Stimulated activated effector memory CD8-positive, alpha-beta T cell treated with anti-CD3 and anti-CD28 coated beads, Interleukin-12 subunit alpha, Interleukin-12 subunit beta, amount 100 ng/mL, for 72 hours (primary cell): ENCODE data around the gene ACBD7.

Experiments
- ATAC-seq: fragments of 150-1000 bp; cut with Tn5 transposase; 2 replicates; pipeline ENCODE4 v1.10.0; 2021
- DNase-seq, 2 donors: peaks; one replicate each; pipeline ENCODE4 v3.0.0; 2021 to 2022; ENCODE audit warnings: low spot score in 2 of 2
- H3K27ac Mint-ChIP-seq: one replicate; pipeline ENCODE4 v1.8.0; 2022; ENCODE audit warnings: mild to moderate bottlenecking, mixed read lengths
- H3K36me3 Mint-ChIP-seq: one replicate; pipeline ENCODE4 v1.8.0; 2022; ENCODE audit warnings: mild to moderate bottlenecking, mixed read lengths
- H3K4me1 Mint-ChIP-seq: one replicate; pipeline ENCODE4 v1.8.0; 2022; ENCODE audit warnings: mixed read lengths
- H3K4me3 Mint-ChIP-seq: one replicate; pipeline ENCODE4 v1.8.0; 2022; ENCODE audit warnings: mild to moderate bottlenecking, mixed read lengths
- H3K9me3 Mint-ChIP-seq: one replicate; pipeline ENCODE4 v1.8.0; 2022; ENCODE audit warnings: mixed read lengths

ACBD7 gene

GRCh38 chr10:15059914-15060313, 28.7 kb downstream of the ACBD7 start:
- Mint-ChIP-seq H3K36me3 (no peaks in the 10 kb centered on the region), H3K4me3 (no peak overlapping the region), H3K4me1 (no peaks in the 10 kb centered on the region), H3K27ac (no peak overlapping the region), H3K9me3 (peaks cover 8% of the 10 kb centered on the region)
- DNase-seq (no peak), ATAC-seq (no peak)

- H3K36me3 Mint-ChIP-seq: no peaks in the 10 kb centered on the region
- no peak overlapping the region for H3K27ac Mint-ChIP-seq
- ATAC-seq: no peak
- H3K9me3 Mint-ChIP-seq: peaks cover 8% of the 10 kb centered on the region
- H3K4me3 Mint-ChIP-seq: no peak overlapping the region
- H3K4me1 Mint-ChIP-seq: no peaks in the 10 kb centered on the region
- DNase-seq: no peak
Measured at GRCh38 chr10:15058689-15059088, 29.9 kb downstream of the ACBD7 start.

GRCh38 chr10:15053061-15053460, 35.5 kb downstream of the ACBD7 start:
- ATAC-seq: no peak

GRCh38 chr10:15052121-15052520, 36.5 kb downstream of the ACBD7 start:
- Mint-ChIP-seq H3K4me3 (no peak overlapping the region), H3K9me3 (no peaks in the 10 kb centered on the region), H3K36me3 (no peaks in the 10 kb centered on the region), H3K27ac (no peak overlapping the region), H3K4me1 (no peaks in the 10 kb centered on the region)
- ATAC-seq (no peak), DNase-seq (no peak)

More at GRCh38 chr10:15053061-15053460, 35.5 kb downstream of the ACBD7 start:
- Mint-ChIP-seq H3K36me3 (no peaks in the 10 kb centered on the region), H3K27ac (no peak overlapping the region), H3K4me1 (no peaks in the 10 kb centered on the region), H3K9me3 (no peaks in the 10 kb centered on the region), H3K4me3 (no peak overlapping the region)
- DNase-seq: no peak

- no peaks in the 10 kb centered on the region for H3K36me3 Mint-ChIP-seq
- DNase-seq: no peak
- no peak for ATAC-seq
- H3K27ac Mint-ChIP-seq: no peak overlapping the region
- H3K9me3 Mint-ChIP-seq: no peaks in the 10 kb centered on the region
- no peak overlapping the region for H3K4me3 Mint-ChIP-seq
- no peaks in the 10 kb centered on the region for H3K4me1 Mint-ChIP-seq
Measured at GRCh38 chr10:15049533-15049932, 39.0 kb downstream of the ACBD7 start.

GRCh38 chr10:15046626-15047025, 42.0 kb downstream of the ACBD7 start:
- Mint-ChIP-seq H3K9me3 (peaks cover 3% of the 10 kb centered on the region), H3K4me3 (no peak overlapping the region), H3K36me3 (no peaks in the 10 kb centered on the region), H3K27ac (no peak overlapping the region), H3K4me1 (peaks cover 6% of the 10 kb centered on the region)
- DNase-seq (no peak), ATAC-seq (no peak)

GRCh38 chr10:15045380-15045779, 43.2 kb downstream of the ACBD7 start:
- peaks cover 6% of the 10 kb centered on the region for H3K4me1 Mint-ChIP-seq
- no peaks in the 10 kb centered on the region for H3K36me3 Mint-ChIP-seq
- DNase-seq: no peak
- ATAC-seq: no peak
- no peak overlapping the region for H3K27ac Mint-ChIP-seq
- peaks cover 3% of the 10 kb centered on the region for H3K9me3 Mint-ChIP-seq
- no peak overlapping the region for H3K4me3 Mint-ChIP-seq

- Mint-ChIP-seq H3K9me3 (peaks cover 3% of the 10 kb centered on the region), H3K36me3 (no peaks in the 10 kb centered on the region), H3K4me1 (peaks cover 6% of the 10 kb centered on the region), H3K4me3 (no peak within 1 kb of the TSS), H3K27ac (no peak within 1 kb of the TSS)
- no peak for DNase-seq
- ATAC-seq: no peak
Measured at GRCh38 chr10:15043674-15044073, 44.9 kb downstream of the ACBD7 start, which contains the start of gene OLAH. OLAH (plus strand) TSS chr10:15043943; CDS start chr10:15047289, 3,346 bp downstream.

- no peaks in the 10 kb centered on the region for H3K9me3 Mint-ChIP-seq
Measured at GRCh38 chr10:15038416-15038815, 50.2 kb downstream of the ACBD7 start.

GRCh38 chr10:15037691-15038090, 50.9 kb downstream of the ACBD7 start:
- Mint-ChIP-seq H3K4me3 (no peak overlapping the region), H3K4me1 (no peaks in the 10 kb centered on the region), H3K36me3 (no peaks in the 10 kb centered on the region), H3K27ac (no peak overlapping the region), H3K9me3 (no peaks in the 10 kb centered on the region)
- no peak for ATAC-seq
- DNase-seq: no peak

More at GRCh38 chr10:15038416-15038815, 50.2 kb downstream of the ACBD7 start:
- Mint-ChIP-seq H3K27ac (no peak overlapping the region), H3K36me3 (no peaks in the 10 kb centered on the region), H3K4me1 (peaks cover under 1% of the 10 kb centered on the region), H3K4me3 (no peak overlapping the region)
- ATAC-seq (no peak), DNase-seq (no peak)

GRCh38 chr10:15035385-15036301, 52.9 kb downstream of the ACBD7 start:
- Mint-ChIP-seq H3K9me3 (no peaks in the 10 kb centered on the region), H3K4me3 (no peak overlapping the region), H3K27ac (no peak overlapping the region), H3K4me1 (no peaks in the 10 kb centered on the region), H3K36me3 (no peaks in the 10 kb centered on the region)
- ATAC-seq (peak; percentile 40), DNase-seq (no peak)

GRCh38 chr10:15027741-15028140, 60.8 kb downstream of the ACBD7 start:
- no peak for ATAC-seq
- Mint-ChIP-seq H3K9me3 (no peaks in the 10 kb centered on the region), H3K36me3 (no peaks in the 10 kb centered on the region), H3K4me3 (no peak overlapping the region), H3K27ac (no peak overlapping the region), H3K4me1 (peaks cover 5% of the 10 kb centered on the region)
- no peak for DNase-seq
